ENCODE data around the gene EPAS1. TPM values are rescaled to one million over a fixed set of nuclear protein-coding genes. Genes with fewer than 3 reads are reported as not detected.

Gene EPAS1
- total and polyA plus RNA-seq, 2 of the 13 experiments (the other 11 are each of a cell fraction or from before 2014, with no cell fraction given): 47.1 to 182 TPM

GRCh38 chr2:46339676-46340459 is 42.7 kb downstream of the EPAS1 start (continued):
- TF ChIP-seq, protein P1, sequence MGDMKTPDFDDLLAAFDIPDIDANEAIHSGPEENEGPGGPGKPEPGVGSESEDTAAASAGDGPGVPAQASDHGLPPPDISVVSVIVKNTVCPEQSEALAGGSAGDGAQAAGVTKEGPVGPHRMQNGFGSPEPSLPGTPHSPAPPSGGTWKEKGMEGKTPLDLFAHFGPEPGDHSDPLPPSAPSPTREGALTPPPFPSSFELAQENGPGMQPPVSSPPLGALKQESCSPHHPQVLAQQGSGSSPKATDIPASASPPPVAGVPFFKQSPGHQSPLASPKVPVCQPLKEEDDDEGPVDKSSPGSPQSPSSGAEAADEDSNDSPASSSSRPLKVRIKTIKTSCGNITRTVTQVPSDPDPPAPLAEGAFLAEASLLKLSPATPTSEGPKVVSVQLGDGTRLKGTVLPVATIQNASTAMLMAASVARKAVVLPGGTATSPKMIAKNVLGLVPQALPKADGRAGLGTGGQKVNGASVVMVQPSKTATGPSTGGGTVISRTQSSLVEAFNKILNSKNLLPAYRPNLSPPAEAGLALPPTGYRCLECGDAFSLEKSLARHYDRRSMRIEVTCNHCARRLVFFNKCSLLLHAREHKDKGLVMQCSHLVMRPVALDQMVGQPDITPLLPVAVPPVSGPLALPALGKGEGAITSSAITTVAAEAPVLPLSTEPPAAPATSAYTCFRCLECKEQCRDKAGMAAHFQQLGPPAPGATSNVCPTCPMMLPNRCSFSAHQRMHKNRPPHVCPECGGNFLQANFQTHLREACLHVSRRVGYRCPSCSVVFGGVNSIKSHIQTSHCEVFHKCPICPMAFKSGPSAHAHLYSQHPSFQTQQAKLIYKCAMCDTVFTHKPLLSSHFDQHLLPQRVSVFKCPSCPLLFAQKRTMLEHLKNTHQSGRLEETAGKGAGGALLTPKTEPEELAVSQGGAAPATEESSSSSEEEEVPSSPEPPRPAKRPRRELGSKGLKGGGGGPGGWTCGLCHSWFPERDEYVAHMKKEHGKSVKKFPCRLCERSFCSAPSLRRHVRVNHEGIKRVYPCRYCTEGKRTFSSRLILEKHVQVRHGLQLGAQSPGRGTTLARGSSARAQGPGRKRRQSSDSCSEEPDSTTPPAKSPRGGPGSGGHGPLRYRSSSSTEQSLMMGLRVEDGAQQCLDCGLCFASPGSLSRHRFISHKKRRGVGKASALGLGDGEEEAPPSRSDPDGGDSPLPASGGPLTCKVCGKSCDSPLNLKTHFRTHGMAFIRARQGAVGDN (CRISPR knock-in tag; IDR thresholded peaks at IDR 0.05): peak; percentile 52
- TF ChIP-seq PPARG (CRISPR knock-in tag; conservative IDR thresholded peaks at IDR 0.05) (0 out of 2 replicates have a peak, but pooled peaks have one; percentile 8), ZNF264 (CRISPR knock-in tag; IDR thresholded peaks at IDR 0.05) (0 out of 2 replicates have a peak, but pooled peaks have one; percentile 46), ZNF709 (CRISPR knock-in tag; IDR thresholded peaks at IDR 0.05) (no peak), ZMYM3 (CRISPR knock-in tag; IDR thresholded peaks at IDR 0.05) (0 out of 2 replicates have a peak, but pooled peaks have one; percentile 30), GTF3A (CRISPR knock-in tag; conservative IDR thresholded peaks at IDR 0.05) (0 out of 2 replicates have a peak, but pooled peaks have one; percentile 30), FOXA1 (IDR thresholded peaks at IDR 0.05) (no peak), FOXA1 (CRISPR knock-in tag; IDR thresholded peaks at IDR 0.05) (peak; percentile 62), ZBTB33 (CRISPR knock-in tag; IDR thresholded peaks at IDR 0.05) (peak; percentile 95), SP2 (CRISPR knock-in tag; IDR thresholded peaks at IDR 0.05) (no peak), TRIM22 (IDR thresholded peaks at IDR 0.05) (no peak), HDAC2 (CRISPR knock-in tag; IDR thresholded peaks at IDR 0.05) (peak; percentile 26; the same call in 1 of the 2 replicates), RXRB (CRISPR knock-in tag; IDR thresholded peaks at IDR 0.05; ENCODE audit: borderline replicate concordance) (0 out of 2 replicates have a peak, but pooled peaks have one; percentile 12), MEIS1 (CRISPR knock-in tag; IDR thresholded peaks at IDR 0.05; ENCODE audit: borderline replicate concordance) (0 out of 2 replicates have a peak, but pooled peaks have one; percentile 29), ZNF30 (CRISPR knock-in tag; IDR thresholded peaks at IDR 0.05) (no peak), ZBTB38 (CRISPR knock-in tag; IDR thresholded peaks at IDR 0.05) (peak; percentile 74; the same call in 1 of the 2 replicates), ZBTB8A (CRISPR knock-in tag; IDR thresholded peaks at IDR 0.05; ENCODE audit: borderline replicate concordance, low read depth) (no peak), TEF (CRISPR knock-in tag; IDR thresholded peaks at IDR 0.05) (peak; percentile 75; the same call in 1 of the 2 replicates), ZMYM4 (CRISPR knock-in tag; IDR thresholded peaks at IDR 0.05) (peak; percentile 67), TCF7 (IDR thresholded peaks at IDR 0.05; ENCODE audit: low read depth) (no peak)
- TF ChIP-seq, protein P2, sequence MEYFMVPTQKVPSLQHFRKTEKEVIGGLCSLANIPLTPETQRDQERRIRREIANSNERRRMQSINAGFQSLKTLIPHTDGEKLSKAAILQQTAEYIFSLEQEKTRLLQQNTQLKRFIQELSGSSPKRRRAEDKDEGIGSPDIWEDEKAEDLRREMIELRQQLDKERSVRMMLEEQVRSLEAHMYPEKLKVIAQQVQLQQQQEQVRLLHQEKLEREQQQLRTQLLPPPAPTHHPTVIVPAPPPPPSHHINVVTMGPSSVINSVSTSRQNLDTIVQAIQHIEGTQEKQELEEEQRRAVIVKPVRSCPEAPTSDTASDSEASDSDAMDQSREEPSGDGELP (IDR thresholded peaks at IDR 0.05; ENCODE audit: borderline replicate concordance, low read depth): peak; percentile 89; the same call in 1 of the 2 replicates
